CD4-positive, alpha-beta T cell (primary cell): ENCODE data around the gene KAT5. TPM values are rescaled to one million over a fixed set of nuclear protein-coding genes. Genes with fewer than 3 reads are reported as not detected.
"Not testable (repeated sequence)": the region's sequence is repeated elsewhere in the genome, so short reads cannot be mapped to it uniquely, and the experiment has no call there.

Experiments
- ATAC-seq: fragments of 200-7000 bp; cut with Tn5 transposase; one replicate; pipeline ENCODE4 v1.10.0; 2022; ENCODE audit warnings: mild to moderate bottlenecking; ENCODE audit not compliant: poor library complexity
- CTCF ChIA-PET: fragments of 350-600 bp; sonication (Branson Sonifier 250); formaldehyde crosslinking; loops from one replicate; lab custom pipeline; 2021; ENCODE audit warnings: antibody characterized with exemption, inconsistent platforms; lab: Charles Lee
- POLR2A ChIA-PET: fragments of 350-600 bp; sonication (Branson Sonifier 250); formaldehyde crosslinking; loops from one replicate; lab custom pipeline; 2021; ENCODE audit warnings: antibody characterized with exemption, inconsistent platforms; lab: Charles Lee
- DNase-seq, 14 experiments: peaks; one replicate each; pipeline ENCODE4 v3.0.0-alpha.2; 2013 to 2020; ENCODE audit warnings: mixed read lengths in 2 of 14
- H3K27ac ChIP-seq, 2 donors: one replicate each; pipeline versions ENCODE4 v1.5.1 to v1.7.0; 2013; ENCODE audit warnings: low read length in 2 of 2, low read depth in 1 of 2, mild to moderate bottlenecking in 1 of 2
- H3K27me3 ChIP-seq, 2 experiments: 1 replicate in 1 of 2; 2 replicates in 1 of 2; pipeline versions ENCODE4 v1.6.1 to v1.7.0; 2013; ENCODE audit warnings: low read length in 2 of 2, control low read depth in 1 of 2, mild to moderate bottlenecking in 1 of 2, moderate library complexity in 1 of 2; ENCODE audit not compliant: insufficient read depth in 2 of 2, control insufficient read depth in 1 of 2
- H3K36me3 ChIP-seq: one replicate; pipeline ENCODE4 v1.6.1; 2013; ENCODE audit warnings: low read length, control low read depth; ENCODE audit not compliant: insufficient read depth
- H3K4me1 ChIP-seq: one replicate; pipeline ENCODE4 v1.6.1; 2013; ENCODE audit warnings: low read length, control low read depth; ENCODE audit not compliant: insufficient read depth
- H3K4me3 ChIP-seq: one replicate; pipeline ENCODE4 v1.5.1; 2013; ENCODE audit warnings: mild to moderate bottlenecking, low read length, moderate library complexity
- H3K9me3 ChIP-seq, 2 experiments: 1 replicate in 1 of 2; 2 replicates in 1 of 2; pipeline versions ENCODE4 v1.6.1 to v1.7.0; 2013; ENCODE audit warnings: low read length in 2 of 2, mild to moderate bottlenecking in 2 of 2, control low read depth in 1 of 2, moderate library complexity in 1 of 2; ENCODE audit not compliant: control insufficient read depth in 1 of 2, insufficient read depth in 1 of 2
- H3K27ac Mint-ChIP-seq: one replicate; pipeline ENCODE4 v1.8.0; 2020; ENCODE audit warnings: mixed read lengths
- H3K27me3 Mint-ChIP-seq: one replicate; pipeline ENCODE4 v1.8.0; 2021; ENCODE audit warnings: mixed read lengths
- H3K36me3 Mint-ChIP-seq: one replicate; pipeline ENCODE4 v1.8.0; 2021; ENCODE audit warnings: low read depth, mixed read lengths
- H3K4me1 Mint-ChIP-seq: one replicate; pipeline ENCODE4 v1.8.0; 2021; ENCODE audit warnings: low read depth, mixed read lengths
- H3K4me3 Mint-ChIP-seq: one replicate; pipeline ENCODE4 v1.8.0; 2020; ENCODE audit warnings: mild to moderate bottlenecking, mixed read lengths
- H3K9me3 Mint-ChIP-seq: one replicate; pipeline ENCODE4 v1.8.0; 2020; ENCODE audit warnings: mixed read lengths
- intact Hi-C, 2 experiments: fragments of 100-400 bp; cut with DNase I in 1 of 2; cut with micrococcal nuclease in 1 of 2; formaldehyde crosslinking; loops; one replicate each; pipeline versions ENCODE4 v1.15.1 to v1.9.0; 2023 to 2025; cut with DNase I, micrococcal nuclease
- total RNA-seq, 174 experiments: library from RNA in 2 of 174; stranded (reverse) in 2 of 174; gene quantifications; one replicate each; pipeline ENCODE4 v1.2.3 and lab custom pipeline; 2021 to 2026
- TF ChIP-seq, protein P1 (sequence below): fragments of 200-600 bp; IDR thresholded peaks from one replicate; pipeline ENCODE4 v1.8.0; 2022; ENCODE audit warnings: antibody characterized with exemption, mild to moderate bottlenecking

KAT5 gene
- total RNA-seq, 2 experiments from 2014 or later: 90.9 to 99.6 TPM

DNA sequence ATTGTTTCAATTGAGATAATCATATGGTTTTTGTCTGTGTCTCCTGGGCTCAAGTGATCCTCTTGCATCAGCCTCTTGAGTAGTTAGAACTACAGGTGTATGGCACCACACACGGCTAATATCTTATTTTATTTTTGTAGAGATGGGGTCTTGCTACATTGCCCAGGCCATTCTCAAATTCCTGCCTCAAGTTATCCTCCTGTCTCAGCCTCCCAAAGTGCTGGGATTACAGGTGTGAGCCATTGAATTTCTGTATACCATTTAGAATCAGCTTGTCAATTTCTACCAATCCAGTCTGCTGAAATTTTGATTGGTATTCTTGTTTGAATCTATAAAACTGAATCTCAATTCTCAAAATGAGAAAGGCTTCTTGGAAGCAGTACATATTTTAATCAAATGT is 10.4 kb upstream of the KAT5 start:
- ChIA-PET POLR2A (no interaction called here), CTCF (no interaction called here)
- Mint-ChIP-seq H3K36me3 (no peaks in the 10 kb centered on the region), H3K9me3 (no peaks in the 10 kb centered on the region), H3K27ac (no peak overlapping the region), H3K4me3 (no peak overlapping the region), H3K27me3 (peaks cover 5% of the 10 kb centered on the region), H3K4me1 (no peaks in the 10 kb centered on the region)
- ATAC-seq (no peak), DNase-seq (no peak)
- no peak overlapping the region for H3K27ac ChIP-seq
- H3K36me3 ChIP-seq: no peaks in the 10 kb centered on the region
- H3K4me1 ChIP-seq: peaks cover 4% of the 10 kb centered on the region
- H3K27me3 ChIP-seq: no peaks in the 10 kb centered on the region
- TF ChIP-seq, protein P1, sequence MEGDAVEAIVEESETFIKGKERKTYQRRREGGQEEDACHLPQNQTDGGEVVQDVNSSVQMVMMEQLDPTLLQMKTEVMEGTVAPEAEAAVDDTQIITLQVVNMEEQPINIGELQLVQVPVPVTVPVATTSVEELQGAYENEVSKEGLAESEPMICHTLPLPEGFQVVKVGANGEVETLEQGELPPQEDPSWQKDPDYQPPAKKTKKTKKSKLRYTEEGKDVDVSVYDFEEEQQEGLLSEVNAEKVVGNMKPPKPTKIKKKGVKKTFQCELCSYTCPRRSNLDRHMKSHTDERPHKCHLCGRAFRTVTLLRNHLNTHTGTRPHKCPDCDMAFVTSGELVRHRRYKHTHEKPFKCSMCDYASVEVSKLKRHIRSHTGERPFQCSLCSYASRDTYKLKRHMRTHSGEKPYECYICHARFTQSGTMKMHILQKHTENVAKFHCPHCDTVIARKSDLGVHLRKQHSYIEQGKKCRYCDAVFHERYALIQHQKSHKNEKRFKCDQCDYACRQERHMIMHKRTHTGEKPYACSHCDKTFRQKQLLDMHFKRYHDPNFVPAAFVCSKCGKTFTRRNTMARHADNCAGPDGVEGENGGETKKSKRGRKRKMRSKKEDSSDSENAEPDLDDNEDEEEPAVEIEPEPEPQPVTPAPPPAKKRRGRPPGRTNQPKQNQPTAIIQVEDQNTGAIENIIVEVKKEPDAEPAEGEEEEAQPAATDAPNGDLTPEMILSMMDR: no peak
- intact Hi-C loops: no loop called here
- no peak overlapping the region for H3K4me3 ChIP-seq
- H3K9me3 ChIP-seq: no peaks in the 10 kb centered on the region

DNA sequence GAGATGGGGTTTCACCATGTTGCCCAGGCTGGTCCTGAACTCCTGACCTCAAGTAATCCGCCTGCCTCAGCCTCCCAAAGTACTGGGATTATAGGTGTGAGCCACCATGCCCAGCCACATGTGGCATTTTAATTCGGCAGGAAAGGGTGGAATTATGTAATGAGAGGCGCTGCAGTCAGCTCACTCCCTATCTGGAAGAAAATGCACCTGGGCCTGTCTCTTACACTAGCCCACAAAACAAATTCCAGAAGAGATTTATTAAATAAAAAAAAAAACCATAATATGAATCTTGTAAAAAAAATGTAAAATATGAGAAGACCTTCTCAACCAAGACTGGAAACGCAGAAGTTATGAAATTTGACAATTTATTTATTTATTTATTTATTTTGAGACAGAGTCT is 8.2 kb upstream of the KAT5 start:
- H3K4me3 ChIP-seq: no peak overlapping the region

DNA sequence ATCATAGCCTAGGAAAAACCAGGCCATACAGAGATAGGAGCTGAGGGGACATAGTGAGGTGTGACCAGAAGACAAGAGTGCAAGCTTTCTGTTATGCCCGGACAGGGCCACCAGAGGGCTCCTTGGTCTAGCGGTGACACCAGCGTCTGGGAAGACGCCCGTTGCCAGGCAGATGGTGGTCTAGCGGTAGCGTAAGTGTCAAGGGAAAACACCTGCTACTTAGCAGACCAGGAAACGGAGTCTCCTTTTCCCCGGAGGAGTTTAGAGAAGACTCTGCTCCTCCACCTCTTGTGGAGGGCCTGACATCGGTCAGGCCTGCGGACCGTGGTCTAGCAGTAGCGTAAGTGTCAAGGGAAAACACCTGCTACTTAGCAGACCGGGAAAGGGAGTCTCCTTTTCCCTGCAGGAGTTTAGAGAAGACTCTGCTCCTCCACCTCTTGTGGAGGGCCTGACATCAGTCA is 5.7 kb upstream of the KAT5 start:
- H3K27me3 ChIP-seq, H3K9me3 ChIP-seq, H3K36me3 ChIP-seq, H3K9me3 Mint-ChIP-seq, H3K4me3 ChIP-seq, H3K36me3 Mint-ChIP-seq, H3K4me1 Mint-ChIP-seq, H3K4me3 Mint-ChIP-seq, POLR2A ChIA-PET, H3K27ac ChIP-seq, H3K27me3 Mint-ChIP-seq, H3K27ac Mint-ChIP-seq, ATAC-seq: not testable (repeated sequence)
- TF ChIP-seq, protein P1: peak; percentile 80
- peak; percentile 54 to 84 (median 64) for DNase-seq
- CTCF ChIA-PET: interaction anchor here (0.7 to 2.0 kb wide), 7 partner anchors 14 to 126 kb away, joined by 3 to 11 read pairs (median 3); partner anchors contain the start of genes AP5B1 and RNASEH2C
- H3K4me1 ChIP-seq: peaks cover 10% of the 10 kb centered on the region
- intact Hi-C loops: loop anchor here (1.0 to 5.0 kb wide), 3 partner anchors 79 to 283 kb away; no protein-coding TSS in a partner anchor

More for the DNA sequence above, 8.2 kb upstream of the KAT5 start:
- ChIA-PET POLR2A (no interaction called here), CTCF (no interaction called here)
- no peak for DNase-seq
- Histone ChIP-seq H3K9me3 (no peaks in the 10 kb centered on the region), H3K4me1 (peaks cover 4% of the 10 kb centered on the region), H3K36me3 (no peaks in the 10 kb centered on the region), H3K27ac (no peak overlapping the region), H3K27me3 (no peaks in the 10 kb centered on the region)
- H3K27me3 Mint-ChIP-seq: peaks cover 5% of the 10 kb centered on the region
- no peaks in the 10 kb centered on the region for H3K9me3 Mint-ChIP-seq
- no peak overlapping the region for H3K27ac Mint-ChIP-seq
- ATAC-seq: no peak
- no peaks in the 10 kb centered on the region for H3K4me1 Mint-ChIP-seq
- intact Hi-C loops: no loop called here
- TF ChIP-seq, protein P1: no peak
- no peaks in the 10 kb centered on the region for H3K36me3 Mint-ChIP-seq
- no peak overlapping the region for H3K4me3 Mint-ChIP-seq

DNA sequence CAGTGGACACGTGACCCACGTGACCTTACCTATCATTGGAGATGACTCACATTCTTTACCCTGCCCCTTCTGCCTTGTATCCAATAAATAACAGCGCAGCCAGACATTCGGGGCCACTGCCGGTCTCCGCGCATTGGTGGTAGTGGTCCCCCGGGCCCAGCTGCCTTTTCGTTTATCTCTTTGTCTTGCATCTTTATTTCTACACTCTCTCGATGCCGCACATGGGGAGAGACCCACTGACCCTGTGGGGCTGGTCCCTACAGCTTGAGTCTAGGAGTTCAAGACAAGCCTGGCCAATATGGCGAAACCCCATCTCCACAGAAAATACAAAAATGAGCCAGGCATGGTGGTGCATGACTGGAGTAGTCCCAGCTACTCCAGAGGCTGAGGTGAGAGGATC is 5.0 kb upstream of the KAT5 start:
- CTCF ChIA-PET: interaction anchor here (2.0 kb wide), 1 partner anchor 81 kb away, joined by 11 read pairs; no protein-coding TSS in a partner anchor
- H3K4me1 ChIP-seq: peaks cover 14% of the 10 kb centered on the region
- H3K36me3 Mint-ChIP-seq, ATAC-seq, H3K4me1 Mint-ChIP-seq, H3K36me3 ChIP-seq, H3K9me3 Mint-ChIP-seq, POLR2A ChIA-PET, H3K27ac Mint-ChIP-seq, DNase-seq, H3K4me3 ChIP-seq, H3K27me3 ChIP-seq, H3K4me3 Mint-ChIP-seq, H3K9me3 ChIP-seq, H3K27me3 Mint-ChIP-seq, H3K27ac ChIP-seq: not testable (repeated sequence)
- intact Hi-C loops: loop anchor here in 1 of 2 experiments (5.0 kb wide), 1 partner anchor 80 kb away; no protein-coding TSS in a partner anchor
